ENCODE measurements around the gene DNAH9. TPM values are rescaled to one million over a fixed set of nuclear protein-coding genes. Genes with fewer than 3 reads are reported as not detected.
A peak's percentile ranks its signal among the peaks of the same experiment; 100 is the strongest.
"Not testable (repeated sequence)": the region's sequence is repeated elsewhere in the genome, so short reads cannot be mapped to it uniquely, and the experiment has no call there.

The DNAH9 gene
- total and polyA plus RNA-seq, 2 donors (not counting 1 experiment from before 2014, with no cell fraction given): not detected

- H3K27ac Mint-ChIP-seq: no peak overlapping the region
- ChIA-PET CTCF (interaction anchor here (0.6 to 1.4 kb wide), 5 partner anchors 8 to 1061 kb away, joined by 3 read pairs; no protein-coding TSS in a partner anchor), POLR2A (no interaction called here)
- ATAC-seq (ENCODE audit: low read depth): no peak
- H3K27me3 ChIP-seq (replicated peaks in 1 of 4; ENCODE audit: control extremely low read depth in 1 of 4, control insufficient read depth in 3 of 4, insufficient read depth in 4 of 4, low read length in 3 of 4): no peaks in the 10 kb centered on the region
- no peaks in the 10 kb centered on the region for H3K36me3 ChIP-seq (replicated peaks in 1 of 2; ENCODE audit: control extremely low read depth in 1 of 2, control insufficient read depth in 1 of 2, extremely low read depth in 1 of 2, insufficient read depth in 2 of 2, low read length in 1 of 2)
- H3K4me3 Mint-ChIP-seq: no peak overlapping the region
- intact Hi-C loops (cut with micrococcal nuclease): no loop called here
- H3K79me2 ChIP-seq (ENCODE audit: control insufficient read depth, insufficient read depth, low read length): no peaks in the 10 kb centered on the region
- TF ChIP-seq CTCF (IDR thresholded peaks at IDR 0.05) (peak; percentile 59), EZH2 (IDR thresholded peaks at IDR 0.05; ENCODE audit: borderline replicate concordance, insufficient read depth, low read depth, low read length, poor library complexity, severe bottlenecking) (no peak)
- no peak overlapping the region for H3K4me2 ChIP-seq (replicated peaks; ENCODE audit: low read depth, low read length, poor library complexity, severe bottlenecking)
- H3K9me3 ChIP-seq (ENCODE audit: control extremely low read depth in 1 of 3, control insufficient read depth in 2 of 3, insufficient read depth in 1 of 3, low read length in 2 of 3): no peaks in the 10 kb centered on the region
- H3K4me3 ChIP-seq (ENCODE audit: control extremely low read depth in 1 of 5, extremely low read depth in 1 of 5, insufficient read depth in 1 of 5, low read depth in 2 of 5, low read length in 4 of 5): no peak overlapping the region
- 73% methylated on average over 11 of the region's 14 CpGs for WGBS (ENCODE audit: insufficient coverage)
- H4K20me1 ChIP-seq (ENCODE audit: control insufficient read depth, insufficient read depth, low read length, poor library complexity, severe bottlenecking): no peaks in the 10 kb centered on the region
- no peak overlapping the region for H3K9ac ChIP-seq (ENCODE audit: low read length)
- no peaks in the 10 kb centered on the region for H3K4me1 Mint-ChIP-seq
- H3K27ac ChIP-seq (ENCODE audit: low read length in 2 of 2): no peak overlapping the region
- no peak overlapping the region for H2AFZ ChIP-seq (ENCODE audit: insufficient read depth, low read depth, low read length, poor library complexity, severe bottlenecking)
- DNase-seq: peak; percentile 40
- no peaks in the 10 kb centered on the region for H3K9me3 Mint-ChIP-seq (ENCODE audit: insufficient read depth)
- no peaks in the 10 kb centered on the region for H3K4me1 ChIP-seq (ENCODE audit: control insufficient read depth in 2 of 2, insufficient read depth in 2 of 2, low read length in 2 of 2)
- H3K27me3 Mint-ChIP-seq: peaks cover 3% of the 10 kb centered on the region
Measured at GRCh38 chr17:11935734-11936406, 337.6 kb downstream of the DNAH9 start.

- no peaks in the 10 kb centered on the region for H3K4me1 ChIP-seq (ENCODE audit: control insufficient read depth in 2 of 2, insufficient read depth in 2 of 2, low read length in 2 of 2)
- no peak overlapping the region for H3K4me3 Mint-ChIP-seq
- H3K9ac ChIP-seq (ENCODE audit: low read length): no peak overlapping the region
- H3K27me3 ChIP-seq (replicated peaks in 1 of 4; ENCODE audit: control extremely low read depth in 1 of 4, control insufficient read depth in 3 of 4, insufficient read depth in 4 of 4, low read length in 3 of 4): no peaks in the 10 kb centered on the region
- ATAC-seq (ENCODE audit: low read depth) (no peak), DNase-seq (no peak)
- H3K27me3 Mint-ChIP-seq: peaks cover 7% of the 10 kb centered on the region
- no peak overlapping the region for H3K4me2 ChIP-seq (replicated peaks; ENCODE audit: low read depth, low read length, poor library complexity, severe bottlenecking)
- no peak overlapping the region for H2AFZ ChIP-seq (ENCODE audit: insufficient read depth, low read depth, low read length, poor library complexity, severe bottlenecking)
- no peaks in the 10 kb centered on the region for H4K20me1 ChIP-seq (ENCODE audit: control insufficient read depth, insufficient read depth, low read length, poor library complexity, severe bottlenecking)
- no peaks in the 10 kb centered on the region for H3K36me3 ChIP-seq (replicated peaks in 1 of 2; ENCODE audit: control extremely low read depth in 1 of 2, control insufficient read depth in 1 of 2, extremely low read depth in 1 of 2, insufficient read depth in 2 of 2, low read length in 1 of 2)
- H3K9me3 ChIP-seq (ENCODE audit: control extremely low read depth in 1 of 3, control insufficient read depth in 2 of 3, insufficient read depth in 1 of 3, low read length in 2 of 3): no peaks in the 10 kb centered on the region
- ChIA-PET CTCF (no interaction called here), POLR2A (no interaction called here)
- no peak overlapping the region for H3K27ac Mint-ChIP-seq
- WGBS (ENCODE audit: insufficient coverage): 92% methylated on average over 2 of the region's 2 CpGs
- no peaks in the 10 kb centered on the region for H3K79me2 ChIP-seq (ENCODE audit: control insufficient read depth, insufficient read depth, low read length)
- no peak overlapping the region for H3K4me3 ChIP-seq (ENCODE audit: control extremely low read depth in 1 of 5, extremely low read depth in 1 of 5, insufficient read depth in 1 of 5, low read depth in 2 of 5, low read length in 4 of 5)
- no peaks in the 10 kb centered on the region for H3K4me1 Mint-ChIP-seq
- H3K27ac ChIP-seq (ENCODE audit: low read length in 2 of 2): no peak overlapping the region
- H3K9me3 Mint-ChIP-seq (ENCODE audit: insufficient read depth): no peaks in the 10 kb centered on the region
- intact Hi-C loops (cut with micrococcal nuclease): no loop called here
- TF ChIP-seq CTCF (IDR thresholded peaks at IDR 0.05): no peak
- TF ChIP-seq EZH2 (IDR thresholded peaks at IDR 0.05; ENCODE audit: borderline replicate concordance, insufficient read depth, low read depth, low read length, poor library complexity, severe bottlenecking): no peak
Measured at GRCh38 chr17:11940904-11941303, 342.6 kb downstream of the DNAH9 start.

GRCh38 chr17:11943086-11943485 is 344.8 kb downstream of the DNAH9 start:
- H3K9me3 ChIP-seq (ENCODE audit: control extremely low read depth in 1 of 3, control insufficient read depth in 2 of 3, insufficient read depth in 1 of 3, low read length in 2 of 3); H3K4me1 Mint-ChIP-seq; H4K20me1 ChIP-seq (ENCODE audit: control insufficient read depth, insufficient read depth, low read length, poor library complexity, severe bottlenecking); H3K27ac ChIP-seq (ENCODE audit: low read length in 2 of 2); H3K27me3 ChIP-seq (replicated peaks in 1 of 4; ENCODE audit: control extremely low read depth in 1 of 4, control insufficient read depth in 3 of 4, insufficient read depth in 4 of 4, low read length in 3 of 4); H3K79me2 ChIP-seq (ENCODE audit: control insufficient read depth, insufficient read depth, low read length); CTCF ChIA-PET; H3K9ac ChIP-seq (ENCODE audit: low read length); H3K4me2 ChIP-seq (replicated peaks; ENCODE audit: low read depth, low read length, poor library complexity, severe bottlenecking); intact Hi-C loops (cut with micrococcal nuclease); POLR2A ChIA-PET; H3K27me3 Mint-ChIP-seq; H2AFZ ChIP-seq (ENCODE audit: insufficient read depth, low read depth, low read length, poor library complexity, severe bottlenecking); ATAC-seq (ENCODE audit: low read depth); H3K4me1 ChIP-seq (ENCODE audit: control insufficient read depth in 2 of 2, insufficient read depth in 2 of 2, low read length in 2 of 2); H3K4me3 ChIP-seq (ENCODE audit: control extremely low read depth in 1 of 5, extremely low read depth in 1 of 5, insufficient read depth in 1 of 5, low read depth in 2 of 5, low read length in 4 of 5); H3K27ac Mint-ChIP-seq; H3K9me3 Mint-ChIP-seq (ENCODE audit: insufficient read depth); H3K4me3 Mint-ChIP-seq; H3K36me3 ChIP-seq (replicated peaks in 1 of 2; ENCODE audit: control extremely low read depth in 1 of 2, control insufficient read depth in 1 of 2, extremely low read depth in 1 of 2, insufficient read depth in 2 of 2, low read length in 1 of 2); DNase-seq: not testable (repeated sequence)
- 96% methylated on average over 9 of the region's 11 CpGs for WGBS (ENCODE audit: insufficient coverage)
